Transverse colon (tissue), 4 donors: ENCODE data around the gene MDC1. TPM values are rescaled to one million over a fixed set of nuclear protein-coding genes. Genes with fewer than 3 reads are reported as not detected.

Source experiments
- DNase-seq: peaks from one replicate; pipeline ENCODE4 v3.0.0-alpha.2; 2019
- H3K27ac ChIP-seq, 4 donors: fragments of 200-600 bp; sonication (generic); 2 replicates each; pipeline ENCODE4 v1.5.1; 2016 to 2018; ENCODE audit warnings: inconsistent platforms in 4 of 4
- H3K27me3 ChIP-seq: fragments of 200-600 bp; sonication (generic); 2 replicates; pipeline ENCODE4 v1.5.1; 2017; ENCODE audit warnings: inconsistent platforms
- H3K36me3 ChIP-seq, 4 donors: fragments of 200-600 bp; sonication (generic); 2 replicates each; pipeline ENCODE4 v1.5.1; 2017 to 2019; ENCODE audit warnings: inconsistent platforms in 4 of 4
- H3K4me1 ChIP-seq, 4 donors: fragments of 200-600 bp; sonication (generic); 2 replicates each; pipeline ENCODE4 v1.5.1; 2017 to 2020; ENCODE audit warnings: inconsistent platforms in 4 of 4
- H3K4me3 ChIP-seq, 4 donors: fragments of 200-600 bp; sonication (generic); 1 replicate in 1 of 4; 2 replicates in 3 of 4; pipeline versions ENCODE4 v1.5.1 to v1.6.1; 2017 to 2019; ENCODE audit warnings: inconsistent platforms in 4 of 4
- H3K9me3 ChIP-seq, 2 donors: fragments of 200-600 bp; sonication (generic); 2 replicates each; pipeline ENCODE4 v1.5.1; 2017 to 2019; ENCODE audit warnings: inconsistent platforms in 2 of 2
- CTCF ChIP-seq, 5 experiments: fragments of 200-600 bp in 3 of 5; fragments of 450-650 bp in 2 of 5; sonication (generic) in 3 of 5; IDR thresholded peaks; 1 replicate in 2 of 5; 2 replicates in 3 of 5; pipeline ENCODE4 v1.5.1; 2016 to 2017; ENCODE audit warnings: antibody characterized with exemption in 5 of 5, inconsistent platforms in 3 of 5, mild to moderate bottlenecking in 2 of 5, moderate library complexity in 1 of 5
- EP300 ChIP-seq: sonication (generic); formaldehyde crosslinking; IDR thresholded peaks from one replicate; pipeline ENCODE4 v1.6.1; 2017; ENCODE audit warnings: antibody characterized with exemption, low read depth
- POLR2A ChIP-seq: fragments of 450-650 bp; IDR thresholded peaks from one replicate; pipeline ENCODE4 v1.6.1; 2016; ENCODE audit warnings: antibody characterized with exemption, mild to moderate bottlenecking, moderate library complexity
- POLR2AphosphoS5 ChIP-seq, 3 donors: sonication (generic); formaldehyde crosslinking; IDR thresholded peaks; one replicate each; pipeline ENCODE4 v1.6.1; 2016; ENCODE audit warnings: antibody characterized with exemption in 3 of 3
- WGBS, 2 donors: methylation state at CpG; one replicate each; pipeline ENCODE4 v1.1.5; 2018; ENCODE audit warnings: low coverage in 1 of 2; 5-methylcytosine and 5-hydroxymethylcytosine counted together
- in situ Hi-C, 4 donors: fragments of 200-750 bp; cut with MboI; loops; one replicate each; pipeline versions ENCODE4 v1.15.0 to v1.15.1; 2017; ENCODE audit warnings: low sequenced_read_pairs in 3 of 4, low pct_ligation_motif_present in 1 of 4, low pct_unique_long_range_greater_than_20kb in 1 of 4
- intact Hi-C: fragments of 100-400 bp; cut with DNase I; formaldehyde crosslinking; loops from one replicate; pipeline ENCODE4 v1.15.1; 2023; ENCODE audit warnings: low total_unique reads
- total RNA-seq, 4 donors: library from RNA; depleted of rRNA; stranded (reverse); fragments of >200 nt; gene quantifications; one replicate each; pipeline ENCODE4 v1.1.0, GENCODE V29; 2016

Gene MDC1
- total RNA-seq, 4 donors from 2014 or later: 3.1 to 13.5 (median 9.7) TPM

DNA sequence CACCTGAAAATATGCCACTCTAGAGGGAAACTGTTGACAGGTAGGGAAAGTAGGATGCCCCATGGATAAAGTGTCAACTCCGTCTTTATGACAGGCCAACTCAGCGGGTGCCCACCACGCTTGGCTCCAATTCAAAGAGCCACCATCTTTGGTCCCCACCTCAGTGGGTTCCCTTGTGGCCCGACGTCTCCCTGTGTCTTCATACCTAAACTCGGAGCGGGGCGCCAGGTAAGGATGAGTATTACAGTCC, 277 bp downstream of the MDC1 start:
- Histone ChIP-seq H3K9me3 (no peaks in the 10 kb centered on the region), H3K4me3 (peak overlapping the region; percentile 50 to 69 (median 60)), H3K36me3 (peaks cover 0 to 12% (median 3%) of the 10 kb centered on the region in 4 donors), H3K27me3 (no peaks in the 10 kb centered on the region), H3K27ac (peak overlapping the region; percentile 93 to 99 (median 98)), H3K4me1 (peaks cover 4 to 34% (median 29%) of the 10 kb centered on the region in 4 donors)
- intact Hi-C loops: loop anchor here (2.0 kb wide), 1 partner anchor 30 kb away; the partner anchor contains the start of gene PPP1R18
- in situ Hi-C loops: loop anchor here in 1 of 4 donors (5.0 kb wide), 1 partner anchor 35 kb away; no protein-coding TSS in a partner anchor
- 2% methylated on average over 7 of the region's 8 CpGs; no CpG with 5 or more reads in 1 of the 2 donors for WGBS, 2 donors
- no peak for DNase-seq
- TF ChIP-seq CTCF (IDR thresholded peaks at IDR 0.05) (peak in 2 of 5 experiments; percentile 17 to 19), POLR2AphosphoS5 (IDR thresholded peaks at IDR 0.05) (no peak), POLR2A (no peak)

DNA sequence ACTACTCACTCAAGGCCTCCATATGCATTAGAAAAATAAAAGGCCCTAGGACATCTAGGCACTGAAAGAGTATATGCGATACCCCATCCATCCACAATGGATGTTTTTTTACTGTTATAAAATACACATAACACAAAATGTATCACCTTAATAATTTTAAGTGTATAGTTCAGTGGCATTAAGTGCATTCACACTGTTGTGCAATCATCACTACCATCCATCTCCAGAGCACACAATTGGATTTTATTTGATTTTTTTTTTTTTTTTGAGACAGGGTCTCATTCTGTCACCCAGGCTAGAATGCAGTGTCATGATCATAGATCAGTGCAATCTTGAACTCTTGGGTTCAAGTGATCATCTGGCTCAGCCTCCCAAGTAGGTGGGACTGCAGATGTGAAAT, 2.8 kb downstream of the MDC1 start:
- peaks cover 0 to 18% (median 4%) of the 10 kb centered on the region in 4 donors for H3K36me3 ChIP-seq

GRCh38 chr6:30712441-30712945, 4.6 kb downstream of the MDC1 start:
- H3K27ac ChIP-seq: no peak overlapping the region
- intact Hi-C loops (no loop called here), in situ Hi-C loops (no loop called here)
- no peaks in the 10 kb centered on the region for H3K27me3 ChIP-seq
- H3K9me3 ChIP-seq: no peaks in the 10 kb centered on the region
- peaks cover 0 to 18% (median 4%) of the 10 kb centered on the region in 4 donors for H3K36me3 ChIP-seq
- no peak for DNase-seq
- TF ChIP-seq EP300 (no peak), POLR2A (no peak), POLR2AphosphoS5 (IDR thresholded peaks at IDR 0.05) (no peak), CTCF (IDR thresholded peaks at IDR 0.05) (no peak)
- WGBS, 2 donors: 87 to 93% methylated on average over 3 to 7 of the region's 7 CpGs
- no peak overlapping the region for H3K4me3 ChIP-seq
- H3K4me1 ChIP-seq: peaks cover 4 to 9% (median 7%) of the 10 kb centered on the region in 4 donors

More for the DNA sequence above, 2.8 kb downstream of the MDC1 start:
- intact Hi-C loops: no loop called here
- H3K9me3 ChIP-seq: no peaks in the 10 kb centered on the region
- DNase-seq: no peak
- H3K27ac ChIP-seq: no peak overlapping the region
- no peaks in the 10 kb centered on the region for H3K27me3 ChIP-seq
- in situ Hi-C loops: no loop called here
- no peak for TF ChIP-seq CTCF (IDR thresholded peaks at IDR 0.05)
- no peak for TF ChIP-seq POLR2A
- no peak for TF ChIP-seq EP300
- TF ChIP-seq POLR2AphosphoS5 (IDR thresholded peaks at IDR 0.05): no peak
- peaks cover 4 to 25% (median 20%) of the 10 kb centered on the region in 4 donors for H3K4me1 ChIP-seq
- 93 to 100% methylated on average over 1 of the region's 1 CpG for WGBS, 2 donors
- H3K4me3 ChIP-seq: no peak overlapping the region

- in situ Hi-C loops (no loop called here), intact Hi-C loops (no loop called here)
- no peak overlapping the region for H3K27ac ChIP-seq
- no peak for TF ChIP-seq POLR2A
- no peak for TF ChIP-seq POLR2AphosphoS5 (IDR thresholded peaks at IDR 0.05)
- no peak for TF ChIP-seq EP300
- TF ChIP-seq CTCF (IDR thresholded peaks at IDR 0.05): no peak
- no peak for DNase-seq
- H3K36me3 ChIP-seq: peaks cover 0 to 18% (median 4%) of the 10 kb centered on the region in 4 donors
- WGBS, 2 donors: 92% methylated on average over 1 of the region's 1 CpG; no CpG with 5 or more reads in 1 of the 2 donors
- H3K4me3 ChIP-seq: no peak overlapping the region
- H3K27me3 ChIP-seq: no peaks in the 10 kb centered on the region
- no peaks in the 10 kb centered on the region for H3K9me3 ChIP-seq
- peaks cover 4 to 9% (median 7%) of the 10 kb centered on the region in 4 donors for H3K4me1 ChIP-seq
Observed at GRCh38 chr6:30711758-30712380, 5.2 kb downstream of the MDC1 start.
